ENCODE measurements around the gene CNGA3.
"Not testable (repeated sequence)": the region's sequence is repeated elsewhere in the genome, so short reads cannot be mapped to it uniquely, and the experiment has no call there.

The CNGA3 gene

GRCh38 chr2:98426771-98427170 is 80.5 kb downstream of the CNGA3 start:
- Histone ChIP-seq H3K27ac (ENCODE audit: insufficient read depth in 1 of 2, low read depth in 1 of 2, low read length in 2 of 2, poor library complexity in 1 of 2, severe bottlenecking in 2 of 2) (no peak overlapping the region), H3K9me3 (ENCODE audit: control extremely low read depth in 1 of 5, control insufficient read depth in 4 of 5, insufficient read depth in 2 of 5, low read depth in 1 of 5, low read length in 4 of 5) (peaks cover 0 to 6% (median 0%) of the 10 kb centered on the region in 5 experiments), H3K27me3 (replicated peaks in 2 of 5; ENCODE audit: control insufficient read depth in 4 of 5, insufficient read depth in 5 of 5, low read length in 4 of 5) (no peaks in the 10 kb centered on the region), H3K36me3 (ENCODE audit: control insufficient read depth in 4 of 4, insufficient read depth in 4 of 4, low read length in 3 of 4) (no peaks in the 10 kb centered on the region), H3K4me1 (ENCODE audit: control extremely low read depth in 1 of 4, control insufficient read depth in 4 of 4, insufficient read depth in 4 of 4, low read length in 3 of 4) (no peaks in the 10 kb centered on the region), H3K4me3 (ENCODE audit: control insufficient read depth in 1 of 7, extremely low read depth in 1 of 7, insufficient read depth in 4 of 7, low read depth in 2 of 7, low read length in 6 of 7) (no peak overlapping the region)
- POLR2A ChIA-PET, result no interaction called here
- CTCF ChIA-PET, result no interaction called here
- WGBS (ENCODE audit: insufficient coverage), result 100% methylated on average over 2 of the region's 5 CpGs
- DNase-seq, result no peak

GRCh38 chr2:98432145-98432544 is 85.9 kb downstream of the CNGA3 start:
- Histone ChIP-seq H3K4me3 (ENCODE audit: control insufficient read depth in 1 of 7, extremely low read depth in 1 of 7, insufficient read depth in 4 of 7, low read depth in 2 of 7, low read length in 6 of 7) (no peak overlapping the region), H3K4me1 (ENCODE audit: control extremely low read depth in 1 of 4, control insufficient read depth in 4 of 4, insufficient read depth in 4 of 4, low read length in 3 of 4) (no peaks in the 10 kb centered on the region), H3K27ac (ENCODE audit: insufficient read depth in 1 of 2, low read depth in 1 of 2, low read length in 2 of 2, poor library complexity in 1 of 2, severe bottlenecking in 2 of 2) (no peak overlapping the region), H3K9me3 (ENCODE audit: control extremely low read depth in 1 of 5, control insufficient read depth in 4 of 5, insufficient read depth in 2 of 5, low read depth in 1 of 5, low read length in 4 of 5) (peaks cover 0 to 25% (median 7%) of the 10 kb centered on the region in 5 experiments), H3K27me3 (replicated peaks in 2 of 5; ENCODE audit: control insufficient read depth in 4 of 5, insufficient read depth in 5 of 5, low read length in 4 of 5) (no peaks in the 10 kb centered on the region), H3K36me3 (ENCODE audit: control insufficient read depth in 4 of 4, insufficient read depth in 4 of 4, low read length in 3 of 4) (no peaks in the 10 kb centered on the region)
- ChIA-PET CTCF (interaction anchor here (1.7 kb wide), 1 partner anchor 87 kb away, joined by 4 read pairs; no protein-coding TSS in a partner anchor), POLR2A (no interaction called here)
- no peak for DNase-seq

- no peak overlapping the region for H3K4me3 ChIP-seq (ENCODE audit: control insufficient read depth in 1 of 7, extremely low read depth in 1 of 7, insufficient read depth in 4 of 7, low read depth in 2 of 7, low read length in 6 of 7)
- no peaks in the 10 kb centered on the region for H3K4me1 ChIP-seq (ENCODE audit: control extremely low read depth in 1 of 4, control insufficient read depth in 4 of 4, insufficient read depth in 4 of 4, low read length in 3 of 4)
- peaks cover 0 to 25% (median 8%) of the 10 kb centered on the region in 5 experiments for H3K9me3 ChIP-seq (ENCODE audit: control extremely low read depth in 1 of 5, control insufficient read depth in 4 of 5, insufficient read depth in 2 of 5, low read depth in 1 of 5, low read length in 4 of 5)
- no peak overlapping the region for H3K27ac ChIP-seq (ENCODE audit: insufficient read depth in 1 of 2, low read depth in 1 of 2, low read length in 2 of 2, poor library complexity in 1 of 2, severe bottlenecking in 2 of 2)
- H3K27me3 ChIP-seq (replicated peaks in 2 of 5; ENCODE audit: control insufficient read depth in 4 of 5, insufficient read depth in 5 of 5, low read length in 4 of 5), result no peaks in the 10 kb centered on the region
- POLR2A ChIA-PET, result no interaction called here
- no peaks in the 10 kb centered on the region for H3K36me3 ChIP-seq (ENCODE audit: control insufficient read depth in 4 of 4, insufficient read depth in 4 of 4, low read length in 3 of 4)
- CTCF ChIA-PET, result interaction anchor here (1.3 to 1.7 kb wide), 3 partner anchors 8 to 85 kb away, joined by 4 to 5 read pairs (median 4); no protein-coding TSS in a partner anchor
- no peak for DNase-seq
- 100% methylated on average over 1 of the region's 2 CpGs for WGBS (ENCODE audit: insufficient coverage)
These were observed 87.2 kb downstream of the CNGA3 start for GRCh38 chr2:98433363-98433964.

- 100% methylated on average over 3 of the region's 3 CpGs for WGBS (ENCODE audit: insufficient coverage)
- no peaks in the 10 kb centered on the region for H3K36me3 ChIP-seq (ENCODE audit: control insufficient read depth in 4 of 4, insufficient read depth in 4 of 4, low read length in 3 of 4)
- no peaks in the 10 kb centered on the region for H3K4me1 ChIP-seq (ENCODE audit: control extremely low read depth in 1 of 4, control insufficient read depth in 4 of 4, insufficient read depth in 4 of 4, low read length in 3 of 4)
- peaks cover 0 to 31% (median 10%) of the 10 kb centered on the region in 5 experiments for H3K9me3 ChIP-seq (ENCODE audit: control extremely low read depth in 1 of 5, control insufficient read depth in 4 of 5, insufficient read depth in 2 of 5, low read depth in 1 of 5, low read length in 4 of 5)
- no peak for DNase-seq
- CTCF ChIA-PET, result interaction anchor here (1.3 kb wide), 1 partner anchor 9 kb away, joined by 5 read pairs; no protein-coding TSS in a partner anchor
- H3K27me3 ChIP-seq (replicated peaks in 2 of 5; ENCODE audit: control insufficient read depth in 4 of 5, insufficient read depth in 5 of 5, low read length in 4 of 5), result no peaks in the 10 kb centered on the region
- H3K4me3 ChIP-seq (ENCODE audit: control insufficient read depth in 1 of 7, extremely low read depth in 1 of 7, insufficient read depth in 4 of 7, low read depth in 2 of 7, low read length in 6 of 7), result no peak overlapping the region
- POLR2A ChIA-PET, result no interaction called here
- no peak overlapping the region for H3K27ac ChIP-seq (ENCODE audit: insufficient read depth in 1 of 2, low read depth in 1 of 2, low read length in 2 of 2, poor library complexity in 1 of 2, severe bottlenecking in 2 of 2)
These were observed 88.2 kb downstream of the CNGA3 start for GRCh38 chr2:98434492-98434891.

GRCh38 chr2:98435670-98436069 is 89.4 kb downstream of the CNGA3 start:
- H3K36me3 ChIP-seq (ENCODE audit: control insufficient read depth in 4 of 4, insufficient read depth in 4 of 4, low read length in 3 of 4); H3K4me1 ChIP-seq (ENCODE audit: control extremely low read depth in 1 of 4, control insufficient read depth in 4 of 4, insufficient read depth in 4 of 4, low read length in 3 of 4); H3K27me3 ChIP-seq (replicated peaks in 2 of 5; ENCODE audit: control insufficient read depth in 4 of 5, insufficient read depth in 5 of 5, low read length in 4 of 5); DNase-seq; POLR2A ChIA-PET; H3K27ac ChIP-seq (ENCODE audit: insufficient read depth in 1 of 2, low read depth in 1 of 2, low read length in 2 of 2, poor library complexity in 1 of 2, severe bottlenecking in 2 of 2); H3K4me3 ChIP-seq (ENCODE audit: control insufficient read depth in 1 of 7, extremely low read depth in 1 of 7, insufficient read depth in 4 of 7, low read depth in 2 of 7, low read length in 6 of 7): not testable (repeated sequence)
- WGBS (ENCODE audit: insufficient coverage), result 100% methylated on average over 2 of the region's 4 CpGs
- peaks cover 0 to 36% (median 12%) of the 10 kb centered on the region in 5 experiments for H3K9me3 ChIP-seq (ENCODE audit: control extremely low read depth in 1 of 5, control insufficient read depth in 4 of 5, insufficient read depth in 2 of 5, low read depth in 1 of 5, low read length in 4 of 5)
- CTCF ChIA-PET, result interaction anchor here (0.7 kb wide), 1 partner anchor 48 kb away, joined by 3 read pairs; no protein-coding TSS in a partner anchor

GRCh38 chr2:98436734-98437133 is 90.5 kb downstream of the CNGA3 start:
- no peak for DNase-seq
- H3K4me1 ChIP-seq (ENCODE audit: control extremely low read depth in 1 of 4, control insufficient read depth in 4 of 4, insufficient read depth in 4 of 4, low read length in 3 of 4), result no peaks in the 10 kb centered on the region
- H3K27me3 ChIP-seq (replicated peaks in 2 of 5; ENCODE audit: control insufficient read depth in 4 of 5, insufficient read depth in 5 of 5, low read length in 4 of 5), result no peaks in the 10 kb centered on the region
- H3K9me3 ChIP-seq (ENCODE audit: control extremely low read depth in 1 of 5, control insufficient read depth in 4 of 5, insufficient read depth in 2 of 5, low read depth in 1 of 5, low read length in 4 of 5), result peaks cover 0 to 33% (median 12%) of the 10 kb centered on the region in 5 experiments
- no peak overlapping the region for H3K4me3 ChIP-seq (ENCODE audit: control insufficient read depth in 1 of 7, extremely low read depth in 1 of 7, insufficient read depth in 4 of 7, low read depth in 2 of 7, low read length in 6 of 7)
- ChIA-PET CTCF (no interaction called here), POLR2A (no interaction called here)
- no peaks in the 10 kb centered on the region for H3K36me3 ChIP-seq (ENCODE audit: control insufficient read depth in 4 of 4, insufficient read depth in 4 of 4, low read length in 3 of 4)
- 100% methylated on average over 1 of the region's 4 CpGs for WGBS (ENCODE audit: insufficient coverage)
- no peak overlapping the region for H3K27ac ChIP-seq (ENCODE audit: insufficient read depth in 1 of 2, low read depth in 1 of 2, low read length in 2 of 2, poor library complexity in 1 of 2, severe bottlenecking in 2 of 2)

GRCh38 chr2:98438190-98439133 is 92.2 kb downstream of the CNGA3 start:
- POLR2A ChIA-PET, result no interaction called here
- Histone ChIP-seq H3K27ac (ENCODE audit: insufficient read depth in 1 of 2, low read depth in 1 of 2, low read length in 2 of 2, poor library complexity in 1 of 2, severe bottlenecking in 2 of 2) (no peak overlapping the region), H3K27me3 (replicated peaks in 2 of 5; ENCODE audit: control insufficient read depth in 4 of 5, insufficient read depth in 5 of 5, low read length in 4 of 5) (no peaks in the 10 kb centered on the region), H3K9me3 (ENCODE audit: control extremely low read depth in 1 of 5, control insufficient read depth in 4 of 5, insufficient read depth in 2 of 5, low read depth in 1 of 5, low read length in 4 of 5) (peaks cover 0 to 24% (median 9%) of the 10 kb centered on the region in 5 experiments), H3K4me1 (ENCODE audit: control extremely low read depth in 1 of 4, control insufficient read depth in 4 of 4, insufficient read depth in 4 of 4, low read length in 3 of 4) (no peaks in the 10 kb centered on the region), H3K36me3 (ENCODE audit: control insufficient read depth in 4 of 4, insufficient read depth in 4 of 4, low read length in 3 of 4) (no peaks in the 10 kb centered on the region), H3K4me3 (ENCODE audit: control insufficient read depth in 1 of 7, extremely low read depth in 1 of 7, insufficient read depth in 4 of 7, low read depth in 2 of 7, low read length in 6 of 7) (no peak overlapping the region)
- WGBS (ENCODE audit: insufficient coverage), result 100% methylated on average over 1 of the region's 1 CpG
- CTCF ChIA-PET, result no interaction called here
- DNase-seq, result no peak
